SU-DHL-6 (cell line): ENCODE measurements around the gene MGMT.

Source experiments
- H2AFZ ChIP-seq: fragments of 200-600 bp; sonication (generic); 2 replicates; pipeline ENCODE4 v1.6.1; 2014; ENCODE audit warnings: low read depth, mild to moderate bottlenecking, moderate library complexity, mixed read lengths, antibody characterized with exemption, low read length; ENCODE audit not compliant: severe bottlenecking
- H3F3A ChIP-seq: fragments of 200-600 bp; shearing (Covaris generic); 2 replicates; pipeline ENCODE4 v1.6.0; 2016; ENCODE audit warnings: antibody characterized with exemption, mild to moderate bottlenecking; ENCODE audit not compliant: insufficient read depth
- H3K27ac ChIP-seq: fragments of 200-600 bp; sonication (generic); 2 replicates; pipeline ENCODE4 v1.5.1; 2016; ENCODE audit warnings: low read depth, mild to moderate bottlenecking, low read length, moderate library complexity, mixed read lengths
- H3K27me3 ChIP-seq: fragments of 200-600 bp; sonication (generic), shearing (Covaris generic); 2 replicates; pipeline ENCODE4 v1.6.0; 2014; ENCODE audit warnings: mild to moderate bottlenecking, low read length
- H3K36me3 ChIP-seq: fragments of 200-600 bp; sonication (generic); 2 replicates; pipeline ENCODE4 v1.6.1; 2014; ENCODE audit warnings: mild to moderate bottlenecking, low read length, mixed read lengths
- H3K4me2 ChIP-seq: fragments of 300-600, 200-600 bp; shearing (Covaris generic), sonication (generic); 2 replicates; pipeline ENCODE4 v1.6.0; 2014; ENCODE audit warnings: low read length, low read depth, mild to moderate bottlenecking; ENCODE audit not compliant: poor library complexity, severe bottlenecking
- H3K4me3 ChIP-seq: fragments of 200-600 bp; sonication (generic); 2 replicates; pipeline ENCODE4 v1.5.1; 2014; ENCODE audit warnings: antibody characterized with exemption, low read length, mild to moderate bottlenecking, mixed read lengths; ENCODE audit not compliant: insufficient read depth, poor library complexity, severe bottlenecking
- H3K79me2 ChIP-seq: fragments of 200-600 bp; sonication (generic); 2 replicates; pipeline ENCODE4 v1.6.1; 2014; ENCODE audit warnings: mild to moderate bottlenecking, low read length, moderate library complexity; ENCODE audit not compliant: insufficient read depth
- H3K9ac ChIP-seq: fragments of 200-600 bp; sonication (generic); 2 replicates; pipeline ENCODE4 v1.7.0; 2014; ENCODE audit warnings: mild to moderate bottlenecking, low read length
- H3K9me2 ChIP-seq: fragments of 200-600 bp; sonication (generic); replicated peaks from 2 replicates; pipeline ENCODE4 v1.6.1; 2014; ENCODE audit warnings: low read length; ENCODE audit not compliant: insufficient read depth
- H3K9me3 ChIP-seq: fragments of 200-600 bp; sonication (generic); 2 replicates; pipeline ENCODE4 v1.6.1; 2014; ENCODE audit warnings: low read length, mixed read lengths; ENCODE audit not compliant: insufficient read depth
- H4K20me1 ChIP-seq: fragments of 200-600 bp; sonication (generic); 2 replicates; pipeline ENCODE4 v1.6.1; 2014; ENCODE audit warnings: low read depth, mild to moderate bottlenecking, antibody characterized with exemption, low read length, moderate library complexity, mixed read lengths
- EZH2phosphoT487 ChIP-seq: fragments of 200-600 bp; sonication (generic), shearing (Covaris generic); conservative IDR thresholded peaks from 2 replicates; pipeline ENCODE4 v1.6.1; 2018; ENCODE audit warnings: mild to moderate bottlenecking, antibody characterized with exemption, low read length, moderate library complexity, mixed read lengths
- TF ChIP-seq, protein P1 (sequence below): fragments of 200-600 bp; sonication (generic); IDR thresholded peaks from one replicate; pipeline ENCODE4 v1.5.1; 2017; ENCODE audit warnings: antibody characterized with exemption, mild to moderate bottlenecking, low read length, moderate library complexity; ENCODE audit not compliant: insufficient read depth, poor library complexity, severe bottlenecking

The MGMT gene

DNA sequence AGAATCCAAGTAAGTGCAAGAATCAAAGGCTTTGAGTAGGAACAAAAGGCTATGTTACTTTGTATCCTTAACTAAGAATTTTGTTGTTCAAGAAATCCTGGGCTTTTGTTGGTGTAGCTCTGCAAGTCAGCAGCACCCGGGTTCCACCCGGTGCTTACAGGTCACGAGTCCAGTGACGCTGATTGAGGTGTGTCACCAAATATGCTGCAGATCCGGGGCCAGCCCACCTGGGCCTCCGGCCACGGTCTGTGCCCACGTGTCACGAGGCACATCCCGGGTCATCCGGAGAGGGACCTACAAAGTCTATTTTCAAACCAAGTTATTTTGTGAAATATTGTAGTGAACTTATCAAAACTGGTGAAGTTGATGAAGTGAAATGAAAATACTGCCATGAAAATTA is 103.1 kb downstream of the MGMT start:
- 0 out of 2 replicates have a peak, but pooled peaks cover 3% of the 10 kb centered on the region for H3K27me3 ChIP-seq
- no peaks in the 10 kb centered on the region for H3K9me3 ChIP-seq
- H3K9ac ChIP-seq: no peak overlapping the region
- no peaks in the 10 kb centered on the region for H3K36me3 ChIP-seq
- no peak overlapping the region for H3K27ac ChIP-seq
- H3F3A ChIP-seq: no peaks in the 10 kb centered on the region
- no peaks in the 10 kb centered on the region for H4K20me1 ChIP-seq
- H3K9me2 ChIP-seq: no peaks in the 10 kb centered on the region
- H3K4me2 ChIP-seq: no peak overlapping the region
- H3K79me2 ChIP-seq: no peaks in the 10 kb centered on the region
- no peak overlapping the region for H2AFZ ChIP-seq
- TF ChIP-seq EZH2phosphoT487: no peak
- TF ChIP-seq, protein P1, sequence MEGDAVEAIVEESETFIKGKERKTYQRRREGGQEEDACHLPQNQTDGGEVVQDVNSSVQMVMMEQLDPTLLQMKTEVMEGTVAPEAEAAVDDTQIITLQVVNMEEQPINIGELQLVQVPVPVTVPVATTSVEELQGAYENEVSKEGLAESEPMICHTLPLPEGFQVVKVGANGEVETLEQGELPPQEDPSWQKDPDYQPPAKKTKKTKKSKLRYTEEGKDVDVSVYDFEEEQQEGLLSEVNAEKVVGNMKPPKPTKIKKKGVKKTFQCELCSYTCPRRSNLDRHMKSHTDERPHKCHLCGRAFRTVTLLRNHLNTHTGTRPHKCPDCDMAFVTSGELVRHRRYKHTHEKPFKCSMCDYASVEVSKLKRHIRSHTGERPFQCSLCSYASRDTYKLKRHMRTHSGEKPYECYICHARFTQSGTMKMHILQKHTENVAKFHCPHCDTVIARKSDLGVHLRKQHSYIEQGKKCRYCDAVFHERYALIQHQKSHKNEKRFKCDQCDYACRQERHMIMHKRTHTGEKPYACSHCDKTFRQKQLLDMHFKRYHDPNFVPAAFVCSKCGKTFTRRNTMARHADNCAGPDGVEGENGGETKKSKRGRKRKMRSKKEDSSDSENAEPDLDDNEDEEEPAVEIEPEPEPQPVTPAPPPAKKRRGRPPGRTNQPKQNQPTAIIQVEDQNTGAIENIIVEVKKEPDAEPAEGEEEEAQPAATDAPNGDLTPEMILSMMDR: no peak
- no peak overlapping the region for H3K4me3 ChIP-seq

DNA sequence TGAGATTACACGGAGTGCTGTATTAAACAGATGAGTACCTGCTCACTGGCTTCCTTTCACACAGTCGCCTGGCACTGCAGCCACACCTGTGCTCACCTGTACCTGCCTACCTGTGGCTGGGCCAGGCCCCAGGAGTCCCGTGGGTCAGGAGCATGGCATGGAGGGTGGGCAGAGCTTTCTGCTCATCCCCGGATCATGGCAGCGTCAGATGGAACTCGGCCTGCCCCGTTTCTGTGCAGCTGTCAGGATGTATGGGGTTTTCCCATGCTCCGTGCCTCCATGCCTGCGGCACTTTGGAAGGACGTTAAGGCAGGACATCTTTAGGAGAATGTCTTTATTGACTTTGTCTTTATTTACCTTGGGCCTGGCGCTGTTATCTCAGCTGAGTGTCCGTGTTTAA is 112.2 kb downstream of the MGMT start:
- Histone ChIP-seq H3K9me2 (no peaks in the 10 kb centered on the region), H2AFZ (no peak overlapping the region), H3K4me3 (no peak overlapping the region), H3K9me3 (no peaks in the 10 kb centered on the region), H3K36me3 (no peaks in the 10 kb centered on the region), H3K9ac (no peak overlapping the region), H4K20me1 (no peaks in the 10 kb centered on the region), H3K4me2 (no peak overlapping the region), H3F3A (no peaks in the 10 kb centered on the region), H3K27ac (no peak overlapping the region), H3K79me2 (no peaks in the 10 kb centered on the region), H3K27me3 (no peaks in the 10 kb centered on the region)
- TF ChIP-seq EZH2phosphoT487: no peak
- TF ChIP-seq, protein P1: no peak

DNA sequence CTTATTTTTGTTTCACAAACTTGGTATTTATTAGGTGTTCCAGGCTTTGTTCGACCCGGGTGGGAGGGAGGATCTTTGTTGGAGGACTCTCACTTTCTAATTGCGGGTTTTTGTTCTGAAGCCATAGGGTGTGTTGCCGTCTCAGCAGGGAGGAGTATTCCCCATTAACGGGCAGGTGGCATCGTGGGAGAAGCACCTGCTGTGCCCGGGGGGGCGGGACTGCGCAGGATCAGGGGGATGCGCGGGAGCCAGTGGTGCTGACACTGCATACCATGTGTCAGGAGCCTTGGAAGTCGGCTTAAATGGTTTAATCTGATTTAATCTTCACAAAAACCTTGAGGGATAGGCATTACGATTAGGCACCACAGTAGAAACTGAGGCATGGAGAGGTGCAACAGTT is 113.0 kb downstream of the MGMT start:
- Histone ChIP-seq H4K20me1 (no peaks in the 10 kb centered on the region), H3K27ac (no peak overlapping the region), H3K9me2 (no peaks in the 10 kb centered on the region), H2AFZ (no peak overlapping the region), H3K9ac (no peak overlapping the region), H3F3A (no peaks in the 10 kb centered on the region), H3K36me3 (no peaks in the 10 kb centered on the region), H3K79me2 (no peaks in the 10 kb centered on the region), H3K9me3 (0 out of 2 replicates have a peak, but pooled peaks cover 2% of the 10 kb centered on the region), H3K27me3 (no peaks in the 10 kb centered on the region), H3K4me3 (no peak overlapping the region), H3K4me2 (no peak overlapping the region)
- TF ChIP-seq, protein P1: no peak
- no peak for TF ChIP-seq EZH2phosphoT487

DNA sequence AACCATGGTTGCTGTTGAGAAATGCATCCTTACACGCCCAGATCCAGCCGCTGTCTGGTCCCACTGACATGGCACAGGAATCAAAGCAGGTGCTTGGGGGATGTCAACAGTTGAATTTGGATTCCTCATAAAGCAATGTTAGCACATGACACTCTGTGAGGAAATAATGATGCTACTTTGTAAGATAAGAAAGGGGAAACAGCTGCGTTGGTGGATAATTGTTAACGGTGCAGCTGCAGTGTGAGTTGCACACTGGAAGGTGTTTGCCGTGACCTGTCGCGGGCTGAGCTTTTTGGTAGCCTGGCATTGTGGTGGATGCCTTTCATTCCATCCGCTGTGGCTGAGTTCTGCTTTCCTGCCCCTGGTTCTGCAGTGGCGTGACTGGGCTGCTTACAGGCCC is 113.9 kb downstream of the MGMT start:
- H3K27ac ChIP-seq: no peak overlapping the region
- no peaks in the 10 kb centered on the region for H3K27me3 ChIP-seq
- no peaks in the 10 kb centered on the region for H4K20me1 ChIP-seq
- no peak overlapping the region for H2AFZ ChIP-seq
- TF ChIP-seq, protein P1: no peak
- TF ChIP-seq EZH2phosphoT487: no peak
- no peaks in the 10 kb centered on the region for H3F3A ChIP-seq
- H3K9ac ChIP-seq: no peak overlapping the region
- H3K4me2 ChIP-seq: no peak overlapping the region
- H3K9me3 ChIP-seq: 0 out of 2 replicates have a peak, but pooled peaks cover 3% of the 10 kb centered on the region
- no peaks in the 10 kb centered on the region for H3K36me3 ChIP-seq
- H3K79me2 ChIP-seq: no peaks in the 10 kb centered on the region
- no peaks in the 10 kb centered on the region for H3K9me2 ChIP-seq
- H3K4me3 ChIP-seq: no peak overlapping the region
